Kidney (tissue), 14 donors: ENCODE data around the gene ISG20L2. TPM values are rescaled to one million over a fixed set of nuclear protein-coding genes. Genes with fewer than 3 reads are reported as not detected.
"Not testable (repeated sequence)": the region's sequence is repeated elsewhere in the genome, so short reads cannot be mapped to it uniquely, and the experiment has no call there.

Experiments used
- DNase-seq, 5 donors: peaks; one replicate each; pipeline ENCODE4 v3.0.0-alpha.2; 2013 to 2020
- FAIRE-seq: peaks from 2 replicates; lab custom pipeline; 2012; peaks lifted over from hg19 to GRCh38; lab: Jason Lieb, UNC
- H3K27ac ChIP-seq, 2 donors: one replicate each; pipeline ENCODE4 v1.7.0; 2013; ENCODE audit warnings: low read depth in 2 of 2, low read length in 2 of 2, inconsistent platforms in 1 of 2
- H3K27me3 ChIP-seq: one replicate; pipeline ENCODE4 v1.7.1; 2013; ENCODE audit warnings: low read length, inconsistent platforms; ENCODE audit not compliant: control insufficient read depth, insufficient read depth
- H3K36me3 ChIP-seq, 3 donors: one replicate each; pipeline versions ENCODE4 v1.7.0 to v1.7.1; 2013; ENCODE audit warnings: low read length in 3 of 3, control low read depth in 1 of 3, inconsistent platforms in 1 of 3; ENCODE audit not compliant: insufficient read depth in 3 of 3, control insufficient read depth in 2 of 3
- H3K4me1 ChIP-seq, 3 donors: one replicate each; pipeline versions ENCODE4 v1.7.0 to v1.7.1; 2013; ENCODE audit warnings: low read length in 3 of 3, inconsistent platforms in 1 of 3, low read depth in 1 of 3; ENCODE audit not compliant: control insufficient read depth in 2 of 3, insufficient read depth in 2 of 3
- H3K4me3 ChIP-seq, 3 donors: one replicate each; pipeline versions ENCODE4 v1.7.0 to v1.8.1; 2013; ENCODE audit warnings: low read length in 3 of 3, control low read depth in 1 of 3, inconsistent platforms in 1 of 3
- H3K9ac ChIP-seq, 3 donors: one replicate each; pipeline versions ENCODE4 v1.7.0 to v1.7.1; 2013; ENCODE audit warnings: low read length in 3 of 3, control low read depth in 1 of 3, inconsistent platforms in 1 of 3
- H3K9me3 ChIP-seq, 3 donors: one replicate each; pipeline versions ENCODE4 v1.7.0 to v1.7.1; 2013; ENCODE audit warnings: low read length in 3 of 3, control low read depth in 1 of 3, inconsistent platforms in 1 of 3; ENCODE audit not compliant: control insufficient read depth in 2 of 3, insufficient read depth in 1 of 3
- CTCF ChIP-seq: IDR thresholded peaks from 3 replicates; pipeline ENCODE4 v1.5.1; 2012; ENCODE audit warnings: mild to moderate bottlenecking, moderate library complexity, borderline replicate concordance; ENCODE audit not compliant: insufficient read depth; ENCODE audit errors: extremely low read depth
- intact Hi-C: fragments of 100-400 bp; cut with DNase I; formaldehyde crosslinking; loops from one replicate; pipeline ENCODE4 v1.11.1; 2022
- polyA plus RNA-seq: library from polyadenylated mRNA; stranded (reverse); fragments of 350-450 nt; fragmentation: Illumina TruSeq; extraction: RNeasy Lipid Tissue Mini Kit (QIAGEN cat#74804); gene quantifications from one replicate; pipeline ENCODE4 v1.2.3, GENCODE V29; 2014; ENCODE audit warnings: low read depth, low replicate concordance; ENCODE audit not compliant: insufficient read depth
- total RNA-seq: library from RNA; stranded (reverse); fragmentation: NEBNext Ultra II Directional; extraction: Animal tissue kit (Norgen Biotek cat#: 25700); gene quantifications from one replicate; pipeline ENCODE4 v1.2.1, GENCODE V29; 2021
- donor health status: control.
- donor health status: control.
- donor health status: control.
- donor health status: control.
- donor health status: control.
- donor health status: DM: yes; HTN: yes; CAD: no.
- donor health status: Normal renal cell carcinoma (clear cell type).

Gene ISG20L2
- total and polyA plus RNA-seq, 2 donors from 2014 or later: 13.3 to 23.3 TPM

GRCh38 chr1:156765666-156766065 lies 37.1 kb upstream of the ISG20L2 start:
- intact Hi-C loops: no loop called here

GRCh38 chr1:156765136-156765535 lies 36.6 kb upstream of the ISG20L2 start:
- peaks cover 0 to 16% (median 14%) of the 10 kb centered on the region in 3 donors for H3K4me1 ChIP-seq
- H3K4me3 ChIP-seq, H3K9me3 ChIP-seq, H3K36me3 ChIP-seq, H3K27ac ChIP-seq, H3K9ac ChIP-seq, intact Hi-C loops, H3K27me3 ChIP-seq, FAIRE-seq, DNase-seq: not testable (repeated sequence)

More at GRCh38 chr1:156765666-156766065, 37.1 kb upstream of the ISG20L2 start:
- Histone ChIP-seq H3K4me3 (peak overlapping the region in 2 of 3 donors; percentile 92 to 98), H3K9ac (no peak overlapping the region), H3K27ac (no peak overlapping the region), H3K9me3 (no peaks in the 10 kb centered on the region), H3K36me3 (peaks cover 0 to 3% (median 0%) of the 10 kb centered on the region in 3 donors), H3K4me1 (peaks cover 0 to 16% (median 14%) of the 10 kb centered on the region in 3 donors), H3K27me3 (no peaks in the 10 kb centered on the region)
- FAIRE-seq: no peak
- no peak for TF ChIP-seq CTCF
- DNase-seq: no peak

- Histone ChIP-seq H3K36me3 (no peaks in the 10 kb centered on the region), H3K27ac (no peak overlapping the region), H3K4me3 (no peak overlapping the region), H3K9me3 (no peaks in the 10 kb centered on the region), H3K4me1 (peaks cover 0 to 1% (median 0%) of the 10 kb centered on the region in 3 donors), H3K9ac (no peak overlapping the region), H3K27me3 (no peaks in the 10 kb centered on the region)
- DNase-seq (no peak), FAIRE-seq (no peak)
- intact Hi-C loops: no loop called here
- TF ChIP-seq CTCF: no peak
These were observed 32.2 kb upstream of the ISG20L2 start for GRCh38 chr1:156760796-156761104.

DNA sequence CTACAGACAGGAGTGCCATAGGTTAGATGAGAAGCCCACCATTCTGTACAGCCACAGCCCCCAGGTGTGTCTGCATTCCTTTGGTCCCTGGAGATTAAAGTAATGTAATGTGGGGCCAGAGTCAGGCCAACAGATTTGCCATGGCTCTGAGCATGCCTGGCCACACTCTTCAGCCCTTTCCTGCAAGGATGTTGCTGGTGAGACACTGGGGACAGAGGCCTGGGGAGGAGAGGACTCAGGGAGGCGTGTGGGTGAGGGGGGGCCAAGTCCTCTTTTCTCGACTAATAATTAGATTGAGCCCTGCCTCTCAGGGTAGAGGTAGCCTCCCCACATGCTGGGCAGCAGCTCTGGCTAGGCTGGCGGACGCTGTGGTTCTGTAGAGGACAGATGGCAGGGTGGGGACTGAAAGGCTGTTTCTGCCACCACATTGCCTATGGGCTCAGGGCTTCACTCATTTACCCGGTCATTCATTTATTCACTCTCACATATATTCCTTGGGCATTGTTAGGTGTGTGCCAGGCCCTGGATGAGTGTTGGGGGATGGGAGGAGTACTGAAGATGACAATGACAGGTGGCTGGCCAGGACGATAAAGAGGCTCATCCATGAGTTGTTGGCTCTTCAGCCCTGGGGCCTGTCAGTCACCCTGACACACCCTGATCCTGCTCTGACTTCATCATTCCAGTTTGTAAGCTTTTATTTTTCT lies 31.7 kb upstream of the ISG20L2 start:
- Histone ChIP-seq H3K27ac (no peak overlapping the region), H3K9ac (no peak overlapping the region), H3K4me1 (no peaks in the 10 kb centered on the region), H3K4me3 (no peak overlapping the region), H3K9me3 (no peaks in the 10 kb centered on the region), H3K27me3 (no peaks in the 10 kb centered on the region), H3K36me3 (no peaks in the 10 kb centered on the region)
- DNase-seq: no peak
- no peak for TF ChIP-seq CTCF
- intact Hi-C loops: no loop called here
- FAIRE-seq: no peak

DNA sequence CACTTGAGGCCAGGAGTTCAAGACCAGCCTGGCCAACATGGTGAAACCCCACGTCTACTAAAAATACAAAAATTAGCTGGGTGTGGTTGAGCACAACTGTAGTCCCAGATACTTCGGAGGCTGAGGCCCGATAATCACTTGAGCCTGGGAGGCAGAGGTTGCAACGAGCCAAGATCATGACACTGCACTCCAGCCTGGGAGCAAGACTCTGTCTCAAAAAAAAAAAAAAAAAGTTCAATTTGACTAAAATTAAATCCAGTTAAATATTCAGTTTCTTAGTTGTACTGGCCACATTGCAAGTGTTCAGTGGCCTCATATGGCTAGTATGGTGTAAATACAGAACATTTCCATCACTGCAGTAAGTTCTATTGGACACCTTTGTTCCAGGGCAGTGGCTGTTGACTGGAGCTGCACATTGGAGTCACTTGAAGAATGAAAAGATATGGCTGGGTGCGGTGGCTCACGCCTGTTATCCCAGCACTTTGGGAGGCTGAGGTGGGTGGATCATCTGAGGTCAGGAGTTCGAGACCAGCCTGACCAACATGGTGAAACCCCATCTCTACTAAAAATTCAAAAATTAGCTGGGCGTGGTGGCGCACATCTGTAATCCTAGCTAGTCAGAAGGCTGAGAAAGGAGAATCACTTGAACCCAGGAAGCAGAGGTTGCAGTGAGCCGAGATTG lies 29.1 kb upstream of the ISG20L2 start:
- H3K27ac ChIP-seq, intact Hi-C loops, H3K9ac ChIP-seq, FAIRE-seq, H3K9me3 ChIP-seq, H3K27me3 ChIP-seq, H3K4me1 ChIP-seq, H3K36me3 ChIP-seq, H3K4me3 ChIP-seq: not testable (repeated sequence)
- peak in 1 of 5 donors; percentile 13 for DNase-seq
